Measurements from ENCODE around the gene HEBP1.

HEBP1 gene

GRCh38 chr12:12996209-12996608 lies 3.9 kb downstream of the HEBP1 start:
- Histone ChIP-seq H3K14ac (ENCODE audit: low read length) (no peak overlapping the region), H3K23ac (ENCODE audit: low read depth, low read length, poor library complexity) (no peak overlapping the region), H4K91ac (ENCODE audit: low read depth, low read length, poor library complexity) (no peak overlapping the region), H3K79me1 (ENCODE audit: low read depth, low read length) (peaks cover 1% of the 10 kb centered on the region), H2BK120ac (ENCODE audit: low read depth, low read length) (no peak overlapping the region), H2AFZ (ENCODE audit: low read length) (no peak overlapping the region), H3K9ac (ENCODE audit: low read depth, low read length, poor library complexity) (no peak overlapping the region), H3K4me2 (ENCODE audit: insufficient read depth, low read length, poor library complexity, severe bottlenecking) (no peak overlapping the region), H3K4ac (ENCODE audit: low read length) (no peak overlapping the region), H4K8ac (ENCODE audit: low read depth, low read length) (no peak overlapping the region), H3K4me3 (ENCODE audit: low read length in 2 of 2) (no peak overlapping the region), H3K27ac (replicated peaks; ENCODE audit: low read length) (no peak overlapping the region), H3K4me1 (ENCODE audit: control insufficient read depth in 2 of 2, insufficient read depth in 1 of 2, low read depth in 1 of 2, low read length in 2 of 2) (peaks cover 0 to 2% of the 10 kb centered on the region in 2 donors), H3K18ac (ENCODE audit: low read length) (no peak overlapping the region), H2BK12ac (ENCODE audit: low read length) (no peak overlapping the region), H3K9me3 (replicated peaks in 1 of 2; ENCODE audit: control insufficient read depth in 2 of 2, insufficient read depth in 1 of 2, low read depth in 1 of 2, low read length in 2 of 2) (no peaks in the 10 kb centered on the region), H3K27me3 (ENCODE audit: control insufficient read depth in 3 of 3, insufficient read depth in 3 of 3, low read depth in 1 of 3, low read length in 3 of 3) (no peaks in the 10 kb centered on the region), H2BK5ac (ENCODE audit: low read length) (no peak overlapping the region), H2AK5ac (ENCODE audit: low read depth, low read length) (no peak overlapping the region), H2BK15ac (ENCODE audit: low read length) (no peak overlapping the region), H3K36me3 (replicated peaks in 1 of 2; ENCODE audit: control insufficient read depth in 2 of 2, insufficient read depth in 2 of 2, low read length in 2 of 2) (no peaks in the 10 kb centered on the region)
- DNase-seq (ENCODE audit: low spot score), result no peak
- WGBS, 2 donors (ENCODE audit: extremely low coverage in 2 of 2, insufficient read length in 2 of 2, insufficient replicate concordance in 1 of 2), result no CpG with 5 or more reads among the region's 3 CpGs

GRCh38 chr12:12995088-12995487 lies 5.0 kb downstream of the HEBP1 start:
- Histone ChIP-seq H3K4me3 (ENCODE audit: low read length in 2 of 2) (no peak overlapping the region), H3K4ac (ENCODE audit: low read length) (no peak overlapping the region), H4K91ac (ENCODE audit: low read depth, low read length, poor library complexity) (no peak overlapping the region), H2BK120ac (ENCODE audit: low read depth, low read length) (no peak overlapping the region), H3K79me1 (ENCODE audit: low read depth, low read length) (peaks cover 1% of the 10 kb centered on the region), H3K9ac (ENCODE audit: low read depth, low read length, poor library complexity) (no peak overlapping the region), H3K27me3 (ENCODE audit: control insufficient read depth in 3 of 3, insufficient read depth in 3 of 3, low read depth in 1 of 3, low read length in 3 of 3) (no peaks in the 10 kb centered on the region), H4K8ac (ENCODE audit: low read depth, low read length) (no peak overlapping the region), H2BK15ac (ENCODE audit: low read length) (no peak overlapping the region), H3K27ac (replicated peaks; ENCODE audit: low read length) (no peak overlapping the region), H3K9me3 (replicated peaks in 1 of 2; ENCODE audit: control insufficient read depth in 2 of 2, insufficient read depth in 1 of 2, low read depth in 1 of 2, low read length in 2 of 2) (no peaks in the 10 kb centered on the region), H2BK5ac (ENCODE audit: low read length) (no peak overlapping the region), H3K4me1 (ENCODE audit: control insufficient read depth in 2 of 2, insufficient read depth in 1 of 2, low read depth in 1 of 2, low read length in 2 of 2) (peaks cover 0 to 2% of the 10 kb centered on the region in 2 donors), H3K18ac (ENCODE audit: low read length) (no peak overlapping the region), H2AFZ (ENCODE audit: low read length) (no peak overlapping the region), H2AK5ac (ENCODE audit: low read depth, low read length) (no peak overlapping the region), H3K23ac (ENCODE audit: low read depth, low read length, poor library complexity) (no peak overlapping the region), H3K36me3 (replicated peaks in 1 of 2; ENCODE audit: control insufficient read depth in 2 of 2, insufficient read depth in 2 of 2, low read length in 2 of 2) (no peaks in the 10 kb centered on the region), H2BK12ac (ENCODE audit: low read length) (no peak overlapping the region), H3K14ac (ENCODE audit: low read length) (no peak overlapping the region), H3K4me2 (ENCODE audit: insufficient read depth, low read length, poor library complexity, severe bottlenecking) (no peak overlapping the region)
- WGBS, 2 donors (ENCODE audit: extremely low coverage in 2 of 2, insufficient read length in 2 of 2, insufficient replicate concordance in 1 of 2), result no CpG with 5 or more reads among the region's 3 CpGs
- no peak for DNase-seq (ENCODE audit: low spot score)

- Histone ChIP-seq H3K36me3 (replicated peaks in 1 of 2; ENCODE audit: control insufficient read depth in 2 of 2, insufficient read depth in 2 of 2, low read length in 2 of 2) (peaks cover 6 to 10% of the 10 kb centered on the region in 2 donors), H3K27ac (replicated peaks; ENCODE audit: low read length) (no peak overlapping the region), H3K18ac (ENCODE audit: low read length) (no peak overlapping the region), H2BK15ac (ENCODE audit: low read length) (no peak overlapping the region), H3K27me3 (ENCODE audit: control insufficient read depth in 3 of 3, insufficient read depth in 3 of 3, low read depth in 1 of 3, low read length in 3 of 3) (no peaks in the 10 kb centered on the region), H3K9me3 (replicated peaks in 1 of 2; ENCODE audit: control insufficient read depth in 2 of 2, insufficient read depth in 1 of 2, low read depth in 1 of 2, low read length in 2 of 2) (peaks cover 0 to 2% of the 10 kb centered on the region in 2 donors), H2AFZ (ENCODE audit: low read length) (no peak overlapping the region), H3K9ac (ENCODE audit: low read depth, low read length, poor library complexity) (no peak overlapping the region), H4K91ac (ENCODE audit: low read depth, low read length, poor library complexity) (no peak overlapping the region), H2BK5ac (ENCODE audit: low read length) (no peak overlapping the region), H3K4ac (ENCODE audit: low read length) (no peak overlapping the region), H3K4me2 (ENCODE audit: insufficient read depth, low read length, poor library complexity, severe bottlenecking) (no peak overlapping the region), H2AK5ac (ENCODE audit: low read depth, low read length) (no peak overlapping the region), H3K79me1 (ENCODE audit: low read depth, low read length) (peaks cover 1% of the 10 kb centered on the region), H4K8ac (ENCODE audit: low read depth, low read length) (no peak overlapping the region), H3K4me1 (ENCODE audit: control insufficient read depth in 2 of 2, insufficient read depth in 1 of 2, low read depth in 1 of 2, low read length in 2 of 2) (no peaks in the 10 kb centered on the region), H2BK120ac (ENCODE audit: low read depth, low read length) (no peak overlapping the region), H3K14ac (ENCODE audit: low read length) (no peak overlapping the region), H3K23ac (ENCODE audit: low read depth, low read length, poor library complexity) (no peak overlapping the region), H3K4me3 (ENCODE audit: low read length in 2 of 2) (no peak overlapping the region), H2BK12ac (ENCODE audit: low read length) (no peak overlapping the region)
- WGBS, 2 donors (ENCODE audit: extremely low coverage in 2 of 2, insufficient read length in 2 of 2, insufficient replicate concordance in 1 of 2), result no CpG with 5 or more reads among the region's 4 CpGs
- DNase-seq (ENCODE audit: low spot score), result no peak
These were observed 6.7 kb downstream of the HEBP1 start for GRCh38 chr12:12993367-12993766.

GRCh38 chr12:12992418-12993130 lies 7.5 kb downstream of the HEBP1 start:
- no peak overlapping the region for H3K4ac ChIP-seq (ENCODE audit: low read length)
- H3K9ac ChIP-seq (ENCODE audit: low read depth, low read length, poor library complexity), result no peak overlapping the region
- no peak overlapping the region for H3K4me3 ChIP-seq (ENCODE audit: low read length in 2 of 2)
- H2BK12ac ChIP-seq (ENCODE audit: low read length), result no peak overlapping the region
- no peak overlapping the region for H3K14ac ChIP-seq (ENCODE audit: low read length)
- no peak overlapping the region for H2BK15ac ChIP-seq (ENCODE audit: low read length)
- H3K36me3 ChIP-seq (replicated peaks in 1 of 2; ENCODE audit: control insufficient read depth in 2 of 2, insufficient read depth in 2 of 2, low read length in 2 of 2), result peaks cover 6 to 18% of the 10 kb centered on the region in 2 donors
- H2AK5ac ChIP-seq (ENCODE audit: low read depth, low read length), result no peak overlapping the region
- no peaks in the 10 kb centered on the region for H3K27me3 ChIP-seq (ENCODE audit: control insufficient read depth in 3 of 3, insufficient read depth in 3 of 3, low read depth in 1 of 3, low read length in 3 of 3)
- H3K9me3 ChIP-seq (replicated peaks in 1 of 2; ENCODE audit: control insufficient read depth in 2 of 2, insufficient read depth in 1 of 2, low read depth in 1 of 2, low read length in 2 of 2), result peaks cover 0 to 2% of the 10 kb centered on the region in 2 donors
- WGBS, 2 donors (ENCODE audit: extremely low coverage in 2 of 2, insufficient read length in 2 of 2, insufficient replicate concordance in 1 of 2), result no CpG with 5 or more reads among the region's 8 CpGs
- no peak overlapping the region for H4K8ac ChIP-seq (ENCODE audit: low read depth, low read length)
- no peak overlapping the region for H2BK120ac ChIP-seq (ENCODE audit: low read depth, low read length)
- H3K18ac ChIP-seq (ENCODE audit: low read length), result no peak overlapping the region
- H3K4me1 ChIP-seq (ENCODE audit: control insufficient read depth in 2 of 2, insufficient read depth in 1 of 2, low read depth in 1 of 2, low read length in 2 of 2), result no peaks in the 10 kb centered on the region
- H2AFZ ChIP-seq (ENCODE audit: low read length), result no peak overlapping the region
- no peak for DNase-seq (ENCODE audit: low spot score)
- no peak overlapping the region for H3K27ac ChIP-seq (replicated peaks; ENCODE audit: low read length)
- no peak overlapping the region for H2BK5ac ChIP-seq (ENCODE audit: low read length)
- peaks cover 1% of the 10 kb centered on the region for H3K79me1 ChIP-seq (ENCODE audit: low read depth, low read length)
- H3K4me2 ChIP-seq (ENCODE audit: insufficient read depth, low read length, poor library complexity, severe bottlenecking), result no peak overlapping the region
- no peak overlapping the region for H3K23ac ChIP-seq (ENCODE audit: low read depth, low read length, poor library complexity)
- no peak overlapping the region for H4K91ac ChIP-seq (ENCODE audit: low read depth, low read length, poor library complexity)

Data from neuronal stem cell (in vitro differentiated cells).